Naive thymus-derived CD4-positive, alpha-beta T cell (primary cell): ENCODE results near the gene ATP6V0E1. TPM values are rescaled to one million over a fixed set of nuclear protein-coding genes. Genes with fewer than 3 reads are reported as not detected.
A peak's percentile ranks its signal among the peaks of the same experiment; 100 is the strongest.

Experiments
- ATAC-seq: fragments of 150-1000 bp; cut with Tn5 transposase; 2 replicates; pipeline ENCODE4 v1.10.0; 2021; ENCODE audit warnings: mild to moderate bottlenecking, moderate library complexity
- CTCF ChIA-PET: fragments of 350-600 bp; sonication (Branson Sonifier 250); formaldehyde crosslinking; loops from one replicate; lab custom pipeline; 2021; ENCODE audit warnings: antibody characterized with exemption; lab: Charles Lee
- POLR2A ChIA-PET: fragments of 350-600 bp; sonication (Branson Sonifier 250); formaldehyde crosslinking; loops from one replicate; lab custom pipeline; 2021; ENCODE audit warnings: antibody characterized with exemption, inconsistent platforms; lab: Charles Lee
- DNase-seq, 9 donors: peaks; one replicate each; pipeline versions ENCODE4 v3.0.0 to v3.0.0-alpha.2; 2020 to 2022; ENCODE audit warnings: mixed read lengths in 1 of 9
- H3K27ac ChIP-seq: one replicate; pipeline ENCODE4 v1.7.0; 2013; ENCODE audit warnings: mild to moderate bottlenecking, low read depth, low read length, moderate library complexity
- H3K27me3 ChIP-seq, 2 donors: one replicate each; pipeline ENCODE4 v1.7.0; 2013; ENCODE audit warnings: low read length in 2 of 2, mild to moderate bottlenecking in 2 of 2, moderate library complexity in 2 of 2; ENCODE audit not compliant: control insufficient read depth in 2 of 2, insufficient read depth in 2 of 2
- H3K36me3 ChIP-seq, 3 experiments: 1 replicate in 2 of 3; 2 replicates in 1 of 3; pipeline ENCODE4 v1.7.0; 2013; ENCODE audit warnings: low read length in 3 of 3, mild to moderate bottlenecking in 3 of 3, moderate library complexity in 1 of 3; ENCODE audit not compliant: insufficient read depth in 3 of 3, control insufficient read depth in 2 of 3
- H3K4me1 ChIP-seq, 2 donors: one replicate each; pipeline ENCODE4 v1.7.0; 2013; ENCODE audit warnings: low read length in 2 of 2, mild to moderate bottlenecking in 2 of 2, moderate library complexity in 1 of 2; ENCODE audit not compliant: control insufficient read depth in 2 of 2, insufficient read depth in 2 of 2
- H3K4me3 ChIP-seq: 2 replicates; pipeline ENCODE4 v1.7.0; 2013; ENCODE audit warnings: mild to moderate bottlenecking, low read length
- H3K9me3 ChIP-seq, 3 experiments: 1 replicate in 2 of 3; 2 replicates in 1 of 3; pipeline ENCODE4 v1.7.0; 2013; ENCODE audit warnings: low read length in 3 of 3; ENCODE audit not compliant: control insufficient read depth in 2 of 3
- H3K27ac Mint-ChIP-seq, 9 donors: one replicate each; pipeline ENCODE4 v1.8.0; 2020 to 2022; ENCODE audit warnings: mixed read lengths in 9 of 9, mild to moderate bottlenecking in 8 of 9, moderate library complexity in 5 of 9, inconsistent platforms in 2 of 9
- H3K27me3 Mint-ChIP-seq, 5 donors: one replicate each; pipeline ENCODE4 v1.8.0; 2021 to 2022; ENCODE audit warnings: mixed read lengths in 5 of 5, mild to moderate bottlenecking in 1 of 5
- H3K36me3 Mint-ChIP-seq, 5 donors: one replicate each; pipeline ENCODE4 v1.8.0; 2020 to 2022; ENCODE audit warnings: mixed read lengths in 5 of 5, mild to moderate bottlenecking in 3 of 5, inconsistent platforms in 1 of 5
- H3K4me1 Mint-ChIP-seq, 7 donors: one replicate each; pipeline ENCODE4 v1.8.0; 2020 to 2022; ENCODE audit warnings: mixed read lengths in 7 of 7, mild to moderate bottlenecking in 3 of 7, inconsistent platforms in 1 of 7
- H3K4me3 Mint-ChIP-seq, 10 donors: one replicate each; pipeline ENCODE4 v1.8.0; 2020 to 2022; ENCODE audit warnings: mild to moderate bottlenecking in 10 of 10, mixed read lengths in 10 of 10, moderate library complexity in 6 of 10, inconsistent platforms in 2 of 10
- H3K9me3 Mint-ChIP-seq, 11 donors: one replicate each; pipeline ENCODE4 v1.8.0; 2020 to 2022; ENCODE audit warnings: mixed read lengths in 11 of 11, mild to moderate bottlenecking in 4 of 11, inconsistent platforms in 1 of 11, moderate library complexity in 1 of 11
- intact Hi-C, 2 donors: fragments of 100-400 bp; cut with micrococcal nuclease; formaldehyde crosslinking; loops; one replicate each; pipeline ENCODE4 v1.15.1; 2023
- polyA plus RNA-seq, 2 donors: library from polyadenylated mRNA; unstranded; fragments of 300-500 nt; fragmentation: Illumina TruSeq; gene quantifications; one replicate each; pipeline ENCODE4 v1.2.3, GENCODE V29; 2021
- total RNA-seq, 6 experiments: library from RNA in 5 of 6; stranded (reverse) in 5 of 6; gene quantifications; 1 replicate in 5 of 6; 2 replicates in 1 of 6; pipeline ENCODE4 v1.2.3 and lab custom pipeline; 2021 to 2026

ATP6V0E1 gene
- total and polyA plus RNA-seq, 7 experiments from 2014 or later: 61.8 to 455 (median 142) TPM

- peaks cover 0 to 23% (median 0%) of the 10 kb centered on the region in 3 experiments for H3K36me3 ChIP-seq
- DNase-seq: peak; percentile 47 to 90 (median 82)
- H3K4me3 Mint-ChIP-seq: peak overlapping the region; percentile 88 to 99 (median 97)
- H3K9me3 ChIP-seq: no peaks in the 10 kb centered on the region
- ChIA-PET CTCF (interaction anchor here (0.9 to 4.4 kb wide), 10 partner anchors 10 to 161 kb away, joined by 3 to 22 read pairs (median 6); partner anchors contain the start of genes BNIP1 and RPL26L1), POLR2A (interaction anchor here (0.6 to 2.6 kb wide), 23 partner anchors 10 to 978 kb away, joined by 3 to 42 read pairs (median 5); partner anchors contain the start of genes BNIP1, DUSP1, FBXW11 and RPL26L1)
- peak overlapping the region; percentile 92 to 99 (median 98) for H3K27ac Mint-ChIP-seq
- H3K9me3 Mint-ChIP-seq: peaks cover 0 to 2% (median 0%) of the 10 kb centered on the region in 11 donors
- H3K4me1 ChIP-seq: peaks cover 16 to 26% of the 10 kb centered on the region in 2 donors
- H3K27ac ChIP-seq: peak overlapping the region; percentile 92
- intact Hi-C loops: loop anchor here (1.0 to 5.0 kb wide), 10 partner anchors 51 to 933 kb away; partner anchors contain the start of genes BNIP1 (in 2 of the 2), BOD1 (in 2 of the 2) and CPEB4 (in 1 of the 2)
- no peaks in the 10 kb centered on the region for H3K27me3 Mint-ChIP-seq
- ATAC-seq: peak; percentile 86
- peak overlapping the region; percentile 64 for H3K4me3 ChIP-seq
- H3K36me3 Mint-ChIP-seq: peaks cover 0 to 16% (median 13%) of the 10 kb centered on the region in 5 donors
- H3K4me1 Mint-ChIP-seq: peaks cover 20 to 71% (median 48%) of the 10 kb centered on the region in 7 donors
- H3K27me3 ChIP-seq: no peaks in the 10 kb centered on the region
Measured at GRCh38 chr5:172984244-172984953, 828 bp downstream of the ATP6V0E1 start.

GRCh38 chr5:172985596-172985995, 2.0 kb downstream of the ATP6V0E1 start:
- peaks cover 16 to 26% of the 10 kb centered on the region in 2 donors for H3K4me1 ChIP-seq
- ChIA-PET POLR2A (interaction anchor here (1.5 kb wide), 1 partner anchor 296 kb away, joined by 4 read pairs; no protein-coding TSS in a partner anchor), CTCF (interaction anchor here (4.4 kb wide), 1 partner anchor 160 kb away, joined by 22 read pairs; the partner anchor contains the start of gene BNIP1)
- Mint-ChIP-seq H3K4me1 (peaks cover 20 to 79% (median 53%) of the 10 kb centered on the region in 7 donors), H3K4me3 (peak overlapping the region; percentile 72 to 99 (median 84)), H3K27ac (peak overlapping the region; percentile 64 to 91 (median 82)), H3K9me3 (peaks cover 0 to 2% (median 0%) of the 10 kb centered on the region in 11 donors), H3K27me3 (no peaks in the 10 kb centered on the region), H3K36me3 (peaks cover 0 to 16% (median 15%) of the 10 kb centered on the region in 5 donors)
- H3K27me3 ChIP-seq: no peaks in the 10 kb centered on the region
- H3K27ac ChIP-seq: peak overlapping the region; percentile 17
- ATAC-seq: no peak
- intact Hi-C loops: no loop called here
- H3K4me3 ChIP-seq: no peak overlapping the region
- H3K9me3 ChIP-seq: no peaks in the 10 kb centered on the region
- DNase-seq: no peak
- peaks cover 0 to 26% (median 0%) of the 10 kb centered on the region in 3 experiments for H3K36me3 ChIP-seq

- no peak for ATAC-seq
Measured at GRCh38 chr5:172988276-172988675, 4.7 kb downstream of the ATP6V0E1 start.

GRCh38 chr5:172990776-172991175, 7.2 kb downstream of the ATP6V0E1 start:
- Histone ChIP-seq H3K4me3 (no peak overlapping the region), H3K36me3 (peaks cover 0 to 47% (median 9%) of the 10 kb centered on the region in 3 experiments), H3K4me1 (peaks cover 3 to 12% of the 10 kb centered on the region in 2 donors), H3K27ac (no peak overlapping the region), H3K27me3 (no peaks in the 10 kb centered on the region), H3K9me3 (no peaks in the 10 kb centered on the region)
- ChIA-PET POLR2A (interaction anchor here (0.6 kb wide), 1 partner anchor 128 kb away, joined by 3 read pairs; no protein-coding TSS in a partner anchor), CTCF (no interaction called here)
- Mint-ChIP-seq H3K36me3 (peaks cover 8 to 40% (median 28%) of the 10 kb centered on the region in 5 donors), H3K27me3 (no peaks in the 10 kb centered on the region), H3K4me1 (peaks cover 36 to 74% (median 62%) of the 10 kb centered on the region in 7 donors), H3K4me3 (peak overlapping the region in 4 of 10 donors; percentile 27 to 38 (median 32)), H3K9me3 (no peaks in the 10 kb centered on the region), H3K27ac (peak overlapping the region in 3 of 9 donors; percentile 4 to 65 (median 30))
- intact Hi-C loops: no loop called here
- no peak for ATAC-seq
- no peak for DNase-seq

More at GRCh38 chr5:172988276-172988675, 4.7 kb downstream of the ATP6V0E1 start:
- Histone ChIP-seq H3K27ac (no peak overlapping the region), H3K36me3 (peaks cover 0 to 37% (median 0%) of the 10 kb centered on the region in 3 experiments), H3K27me3 (no peaks in the 10 kb centered on the region), H3K4me3 (no peak overlapping the region), H3K9me3 (no peaks in the 10 kb centered on the region), H3K4me1 (peaks cover 10 to 19% of the 10 kb centered on the region in 2 donors)
- DNase-seq: no peak
- peaks cover 0 to 2% (median 0%) of the 10 kb centered on the region in 11 donors for H3K9me3 Mint-ChIP-seq
- no peaks in the 10 kb centered on the region for H3K27me3 Mint-ChIP-seq
- H3K27ac Mint-ChIP-seq: peak overlapping the region in 3 of 9 donors; percentile 12 to 55 (median 48)
- H3K36me3 Mint-ChIP-seq: peaks cover 3 to 33% (median 25%) of the 10 kb centered on the region in 5 donors
- intact Hi-C loops: no loop called here
- H3K4me1 Mint-ChIP-seq: peaks cover 32 to 83% (median 64%) of the 10 kb centered on the region in 7 donors
- ChIA-PET CTCF (no interaction called here), POLR2A (no interaction called here)
- peak overlapping the region in 1 of 10 donors; percentile 23 for H3K4me3 Mint-ChIP-seq

GRCh38 chr5:172994405-172994804, 10.8 kb downstream of the ATP6V0E1 start:
- POLR2A ChIA-PET: interaction anchor here (0.6 to 1.2 kb wide), 2 partner anchors 10 to 83 kb away, joined by 3 to 5 read pairs; no protein-coding TSS in a partner anchor
- H3K36me3 ChIP-seq: peaks cover 0 to 34% (median 9%) of the 10 kb centered on the region in 3 experiments
- no peaks in the 10 kb centered on the region for H3K9me3 ChIP-seq
- no peaks in the 10 kb centered on the region for H3K27me3 ChIP-seq
- peak overlapping the region in 2 of 9 donors; percentile 56 to 65 for H3K27ac Mint-ChIP-seq
- peaks cover 8 to 43% (median 30%) of the 10 kb centered on the region in 5 donors for H3K36me3 Mint-ChIP-seq
- H3K27me3 Mint-ChIP-seq: no peaks in the 10 kb centered on the region
- H3K4me1 Mint-ChIP-seq: peaks cover 25 to 61% (median 40%) of the 10 kb centered on the region in 7 donors
- CTCF ChIA-PET: interaction anchor here (0.6 to 1.6 kb wide), 3 partner anchors 10 to 41 kb away, joined by 3 read pairs; no protein-coding TSS in a partner anchor
- no peak overlapping the region for H3K27ac ChIP-seq
- intact Hi-C loops: no loop called here
- DNase-seq (no peak), ATAC-seq (no peak)
- H3K4me3 Mint-ChIP-seq: peak overlapping the region in 1 of 10 donors; percentile 14
- H3K4me1 ChIP-seq: peaks cover 0 to 7% of the 10 kb centered on the region in 2 donors
- H3K4me3 ChIP-seq: no peak overlapping the region
- H3K9me3 Mint-ChIP-seq: no peaks in the 10 kb centered on the region

- Histone ChIP-seq H3K27ac (no peak overlapping the region), H3K4me3 (no peak overlapping the region), H3K27me3 (no peaks in the 10 kb centered on the region), H3K4me1 (peaks cover 14 to 28% of the 10 kb centered on the region in 2 donors), H3K9me3 (no peaks in the 10 kb centered on the region), H3K36me3 (peaks cover 0 to 21% (median 9%) of the 10 kb centered on the region in 3 experiments)
- POLR2A ChIA-PET: no interaction called here
- ATAC-seq (no peak), DNase-seq (no peak)
- H3K27ac Mint-ChIP-seq: peak overlapping the region in 7 of 9 donors; percentile 15 to 86 (median 35)
- peaks cover 36 to 69% (median 62%) of the 10 kb centered on the region in 7 donors for H3K4me1 Mint-ChIP-seq
- intact Hi-C loops: no loop called here
- CTCF ChIA-PET: interaction anchor here (0.8 kb wide), 1 partner anchor 22 kb away, joined by 4 read pairs; no protein-coding TSS in a partner anchor
- peak overlapping the region in 2 of 10 donors; percentile 7 to 27 for H3K4me3 Mint-ChIP-seq
- H3K36me3 Mint-ChIP-seq: peaks cover 0 to 40% (median 13%) of the 10 kb centered on the region in 5 donors
- no peaks in the 10 kb centered on the region for H3K27me3 Mint-ChIP-seq
- H3K9me3 Mint-ChIP-seq: no peaks in the 10 kb centered on the region
Measured at GRCh38 chr5:172999372-172999973, 15.9 kb downstream of the ATP6V0E1 start.
